Activated CD8-positive, alpha-beta memory T cell treated with anti-CD3 and anti-CD28 coated beads, Interleukin-2, amount 10 ng/mL, durations not matched to agents 7 days and 5 days (primary cell): ENCODE data around the gene EXOC6. TPM values are rescaled to one million over a fixed set of nuclear protein-coding genes. Genes with fewer than 3 reads are reported as not detected.

Experiments used
- ATAC-seq: fragments of 150-1000 bp; cut with Tn5 transposase; one replicate; pipeline ENCODE4 v1.10.0; 2021; ENCODE audit warnings: moderate library complexity
- CTCF ChIA-PET: fragments of 350-600 bp; sonication (Branson Sonifier 250); formaldehyde crosslinking; loops from one replicate; lab custom pipeline; 2021; ENCODE audit warnings: antibody characterized with exemption; lab: Charles Lee
- DNase-seq: peaks from one replicate; pipeline ENCODE4 v3.0.0-alpha.2; 2020
- H3K27ac Mint-ChIP-seq: one replicate; pipeline ENCODE4 v1.8.0; 2021; ENCODE audit warnings: mild to moderate bottlenecking, mixed read lengths
- H3K27me3 Mint-ChIP-seq: one replicate; pipeline ENCODE4 v1.8.0; 2021; ENCODE audit warnings: mixed read lengths
- H3K36me3 Mint-ChIP-seq: one replicate; pipeline ENCODE4 v1.8.0; 2021; ENCODE audit warnings: mild to moderate bottlenecking, mixed read lengths
- H3K4me1 Mint-ChIP-seq: one replicate; pipeline ENCODE4 v1.8.0; 2021; ENCODE audit warnings: mixed read lengths
- H3K4me3 Mint-ChIP-seq: one replicate; pipeline ENCODE4 v1.8.0; 2021; ENCODE audit warnings: mild to moderate bottlenecking, moderate library complexity, mixed read lengths
- H3K9me3 Mint-ChIP-seq: one replicate; pipeline ENCODE4 v1.8.0; 2022; ENCODE audit warnings: low read depth, mixed read lengths
- total RNA-seq, 2 experiments: library from RNA; stranded (reverse); gene quantifications; one replicate each; pipeline ENCODE4 v1.2.3, GENCODE V29; 2021

The EXOC6 gene
- total RNA-seq, 2 experiments from 2014 or later: 11.9 to 12.1 TPM

- DNase-seq: no peak
- no peaks in the 10 kb centered on the region for H3K36me3 Mint-ChIP-seq
- H3K9me3 Mint-ChIP-seq: no peaks in the 10 kb centered on the region
- CTCF ChIA-PET: interaction anchor here (1.9 kb wide), 1 partner anchor 9 kb away, joined by 8 read pairs; no protein-coding TSS in a partner anchor
- ATAC-seq: no peak
- H3K27me3 Mint-ChIP-seq: peaks cover 91% of the 10 kb centered on the region
- peaks cover 47% of the 10 kb centered on the region for H3K4me1 Mint-ChIP-seq
- H3K27ac Mint-ChIP-seq: no peak overlapping the region
- peak overlapping the region; percentile 41 for H3K4me3 Mint-ChIP-seq
These were observed 223.4 kb downstream of the EXOC6 start for GRCh38 chr10:93071674-93072224.

- CTCF ChIA-PET: interaction anchor here (1.4 to 1.8 kb wide), 2 partner anchors 10 to 16 kb away, joined by 3 to 9 read pairs; no protein-coding TSS in a partner anchor
- ATAC-seq (no peak), DNase-seq (no peak)
- peaks cover 90% of the 10 kb centered on the region for H3K27me3 Mint-ChIP-seq
- H3K4me3 Mint-ChIP-seq: peak overlapping the region; percentile 41
- peaks cover 47% of the 10 kb centered on the region for H3K4me1 Mint-ChIP-seq
- no peaks in the 10 kb centered on the region for H3K36me3 Mint-ChIP-seq
- H3K27ac Mint-ChIP-seq: no peak overlapping the region
- H3K9me3 Mint-ChIP-seq: no peaks in the 10 kb centered on the region
These were observed 223.9 kb downstream of the EXOC6 start for GRCh38 chr10:93072225-93072712.

DNA sequence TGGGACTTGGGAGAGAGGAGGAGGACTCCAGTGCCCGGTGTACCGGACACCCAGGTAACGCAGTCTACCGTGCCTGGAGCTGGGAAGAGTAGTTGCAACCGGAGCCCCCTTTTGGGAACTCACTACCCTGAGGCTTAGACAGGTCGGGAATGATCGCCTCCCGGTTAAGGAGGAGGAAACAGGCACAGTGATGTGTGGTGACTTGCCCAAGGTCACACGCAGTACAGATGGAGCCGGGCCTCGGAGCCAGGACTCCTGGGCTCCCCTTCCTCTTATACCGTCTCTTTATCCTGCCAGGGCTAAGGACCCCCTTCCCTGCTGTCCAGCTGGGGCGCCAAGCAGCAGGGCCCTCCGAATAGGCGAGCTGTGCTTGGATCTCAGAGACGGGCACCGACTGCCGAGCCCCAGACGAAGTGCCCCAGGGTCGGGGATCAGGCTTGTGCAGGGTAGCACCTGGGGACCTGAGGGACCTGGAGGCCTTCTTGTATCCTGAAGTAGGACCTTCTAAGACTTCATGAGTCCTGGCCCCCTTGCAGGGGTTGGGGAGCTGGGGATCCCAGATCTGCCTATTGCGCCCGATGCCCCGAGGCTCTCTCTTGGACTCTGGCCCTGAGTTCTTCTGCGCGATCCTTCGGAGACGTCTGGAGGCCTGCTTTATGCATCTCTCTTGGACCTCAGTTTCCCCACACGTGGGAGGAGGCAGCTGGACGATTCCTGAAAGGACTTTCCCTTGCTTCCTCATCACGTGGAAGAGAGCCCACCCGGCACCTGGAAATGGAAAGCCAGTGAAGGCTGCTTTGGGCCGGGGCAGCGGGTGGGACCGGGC, 224.6 kb downstream of the EXOC6 start:
- Mint-ChIP-seq H3K9me3 (no peaks in the 10 kb centered on the region), H3K36me3 (no peaks in the 10 kb centered on the region), H3K27me3 (peaks cover 90% of the 10 kb centered on the region), H3K4me3 (no peak overlapping the region), H3K4me1 (peaks cover 41% of the 10 kb centered on the region), H3K27ac (no peak overlapping the region)
- CTCF ChIA-PET: interaction anchor here (1.4 to 1.8 kb wide), 2 partner anchors 11 to 17 kb away, joined by 3 to 9 read pairs; no protein-coding TSS in a partner anchor
- no peak for DNase-seq
- ATAC-seq: no peak

- Mint-ChIP-seq H3K9me3 (no peaks in the 10 kb centered on the region), H3K27me3 (peaks cover 88% of the 10 kb centered on the region), H3K36me3 (no peaks in the 10 kb centered on the region), H3K4me3 (peak within 1 kb of the TSS; percentile 59), H3K4me1 (peaks cover 36% of the 10 kb centered on the region), H3K27ac (peak within 1 kb of the TSS; percentile 43)
- ATAC-seq (no peak), DNase-seq (no peak)
- CTCF ChIA-PET: interaction anchor here (1.4 to 1.8 kb wide), 2 partner anchors 12 to 18 kb away, joined by 3 to 9 read pairs; no protein-coding TSS in a partner anchor
These were observed 225.3 kb downstream of the EXOC6 start, which contains the start of gene CYP26A1 for GRCh38 chr10:93073539-93074146. Gene CYP26A1 (plus strand): TSS chr10:93073893. CDS start chr10:93073935, 42 bp downstream.

GRCh38 chr10:93074147-93074596, 225.9 kb downstream of the EXOC6 start:
- Mint-ChIP-seq H3K27ac (no peak overlapping the region), H3K9me3 (no peaks in the 10 kb centered on the region), H3K27me3 (peaks cover 85% of the 10 kb centered on the region), H3K4me3 (peak overlapping the region; percentile 59), H3K4me1 (peaks cover 34% of the 10 kb centered on the region), H3K36me3 (no peaks in the 10 kb centered on the region)
- DNase-seq: no peak
- CTCF ChIA-PET: interaction anchor here (1.2 kb wide), 1 partner anchor 38 kb away, joined by 4 read pairs; no protein-coding TSS in a partner anchor
- peak; percentile 18 for ATAC-seq

GRCh38 chr10:93074597-93075368, 226.5 kb downstream of the EXOC6 start:
- no peaks in the 10 kb centered on the region for H3K9me3 Mint-ChIP-seq
- peak overlapping the region; percentile 59 for H3K4me3 Mint-ChIP-seq
- peaks cover 87% of the 10 kb centered on the region for H3K27me3 Mint-ChIP-seq
- ATAC-seq: peak; percentile 18
- DNase-seq: no peak
- peak overlapping the region; percentile 43 for H3K27ac Mint-ChIP-seq
- CTCF ChIA-PET: interaction anchor here (1.2 to 4.1 kb wide), 3 partner anchors 11 to 41 kb away, joined by 4 to 22 read pairs (median 5); no protein-coding TSS in a partner anchor
- H3K36me3 Mint-ChIP-seq: no peaks in the 10 kb centered on the region
- peaks cover 34% of the 10 kb centered on the region for H3K4me1 Mint-ChIP-seq

DNA sequence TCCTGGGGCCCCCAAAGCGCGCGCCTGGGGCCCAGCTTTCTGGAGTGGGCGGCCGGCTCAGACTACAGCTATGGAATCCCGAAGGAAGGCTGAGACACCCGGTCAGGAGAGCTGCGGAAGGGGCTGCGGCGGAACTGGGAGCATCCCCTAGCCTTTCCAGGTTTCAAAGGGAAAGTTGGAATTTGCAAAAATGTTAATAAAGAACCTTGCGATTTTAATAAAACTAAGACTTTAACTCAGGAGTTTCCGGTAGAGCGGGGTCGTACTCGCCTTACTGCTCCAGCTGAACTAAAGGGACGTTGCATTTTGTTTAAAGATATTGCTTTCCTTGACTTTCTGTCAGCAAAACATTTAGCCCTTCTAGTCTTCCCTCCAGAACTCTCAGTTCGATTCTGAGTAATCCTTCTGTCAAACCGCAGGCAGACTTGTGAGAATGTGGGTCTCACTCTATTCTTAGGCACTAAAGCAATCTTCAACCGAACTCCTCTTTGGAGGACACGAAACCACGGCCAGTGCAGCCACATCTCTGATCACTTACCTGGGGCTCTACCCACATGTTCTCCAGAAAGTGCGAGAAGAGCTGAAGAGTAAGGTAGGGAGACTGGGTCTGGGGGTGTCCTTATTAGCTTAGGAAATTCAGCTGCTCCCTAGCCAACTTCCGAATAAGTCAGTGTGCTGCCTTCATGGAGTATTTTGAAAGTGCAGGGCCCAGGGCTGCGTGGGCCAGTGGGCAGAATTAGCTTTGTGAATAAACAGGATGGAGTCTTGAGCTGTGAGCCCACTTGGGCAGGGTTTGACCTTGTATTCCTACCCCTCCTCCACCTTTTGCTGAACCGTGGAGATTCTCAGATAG, 227.3 kb downstream of the EXOC6 start:
- H3K4me3 Mint-ChIP-seq: peak overlapping the region; percentile 59
- H3K9me3 Mint-ChIP-seq: no peaks in the 10 kb centered on the region
- peaks cover 84% of the 10 kb centered on the region for H3K27me3 Mint-ChIP-seq
- ATAC-seq (peak; percentile 40), DNase-seq (peak; percentile 54)
- peaks cover 36% of the 10 kb centered on the region for H3K4me1 Mint-ChIP-seq
- no peak overlapping the region for H3K27ac Mint-ChIP-seq
- H3K36me3 Mint-ChIP-seq: no peaks in the 10 kb centered on the region
- CTCF ChIA-PET: interaction anchor here (0.7 to 4.1 kb wide), 5 partner anchors 8 to 436 kb away, joined by 3 to 22 read pairs (median 5); no protein-coding TSS in a partner anchor

GRCh38 chr10:93076871-93077270, 228.6 kb downstream of the EXOC6 start:
- Mint-ChIP-seq H3K27me3 (peaks cover 81% of the 10 kb centered on the region), H3K36me3 (no peaks in the 10 kb centered on the region), H3K4me1 (peaks cover 30% of the 10 kb centered on the region), H3K27ac (no peak overlapping the region), H3K4me3 (no peak overlapping the region), H3K9me3 (no peaks in the 10 kb centered on the region)
- ATAC-seq (no peak), DNase-seq (no peak)
- CTCF ChIA-PET: interaction anchor here (0.7 to 4.1 kb wide), 5 partner anchors 9 to 435 kb away, joined by 3 to 22 read pairs (median 5); no protein-coding TSS in a partner anchor

GRCh38 chr10:93077860-93078337, 229.6 kb downstream of the EXOC6 start:
- Mint-ChIP-seq H3K27me3 (peaks cover 71% of the 10 kb centered on the region), H3K27ac (no peak overlapping the region), H3K36me3 (no peaks in the 10 kb centered on the region), H3K9me3 (no peaks in the 10 kb centered on the region), H3K4me1 (peaks cover 24% of the 10 kb centered on the region), H3K4me3 (no peak overlapping the region)
- no peak for ATAC-seq
- CTCF ChIA-PET: interaction anchor here (1.1 to 4.1 kb wide), 5 partner anchors 14 to 275 kb away, joined by 3 to 22 read pairs (median 3); no protein-coding TSS in a partner anchor
- no peak for DNase-seq

DNA sequence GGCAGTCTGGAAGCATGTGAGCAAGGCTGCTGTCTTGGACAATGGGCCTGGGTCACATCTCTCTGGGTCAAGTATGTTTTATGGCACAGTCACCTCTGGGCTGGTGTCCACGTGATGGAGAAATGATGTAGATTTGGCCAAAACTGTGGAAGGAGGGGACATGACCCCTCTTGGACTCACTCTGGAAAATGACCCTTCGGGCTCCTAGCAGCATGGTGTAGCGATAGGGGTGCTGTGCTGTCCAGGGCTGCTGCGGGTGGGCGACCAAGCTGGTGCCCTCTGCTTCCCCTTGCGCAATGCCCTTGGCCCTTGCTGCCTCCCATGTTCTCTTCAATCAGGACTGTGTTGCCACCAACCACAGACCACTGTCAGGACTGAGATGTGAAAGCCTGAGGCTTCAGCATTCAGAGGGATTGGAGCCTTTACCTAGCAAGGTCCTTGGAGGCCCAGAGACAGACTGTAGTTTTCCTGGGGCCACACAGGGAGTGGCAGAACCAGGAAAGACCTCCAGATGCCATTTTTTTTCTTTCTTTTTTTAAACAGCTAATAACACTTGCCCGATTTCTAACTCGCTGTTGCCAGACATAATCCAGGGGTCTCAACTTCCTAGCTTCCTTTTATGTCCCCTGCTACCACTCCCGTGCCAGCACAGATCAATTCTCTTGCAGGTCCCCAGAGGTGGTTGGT, 231.5 kb downstream of the EXOC6 start:
- Mint-ChIP-seq H3K9me3 (no peaks in the 10 kb centered on the region), H3K27me3 (peaks cover 62% of the 10 kb centered on the region), H3K4me3 (no peak overlapping the region), H3K36me3 (no peaks in the 10 kb centered on the region), H3K27ac (no peak overlapping the region), H3K4me1 (peaks cover 14% of the 10 kb centered on the region)
- no peak for ATAC-seq
- CTCF ChIA-PET: interaction anchor here (0.6 to 2.0 kb wide), 13 partner anchors 9 to 273 kb away, joined by 3 to 8 read pairs (median 4); partner anchors contain the start of gene CYP26C1
- DNase-seq: no peak
